Measurements from ENCODE around the gene KLHDC3. TPM values are rescaled to one million over a fixed set of nuclear protein-coding genes. Genes with fewer than 3 reads are reported as not detected.

The KLHDC3 gene
- total and polyA plus RNA-seq, 2 of the 8 experiments (the other 6 are each of a cell fraction or from before 2014, with no cell fraction given): 181 to 203 TPM

DNA sequence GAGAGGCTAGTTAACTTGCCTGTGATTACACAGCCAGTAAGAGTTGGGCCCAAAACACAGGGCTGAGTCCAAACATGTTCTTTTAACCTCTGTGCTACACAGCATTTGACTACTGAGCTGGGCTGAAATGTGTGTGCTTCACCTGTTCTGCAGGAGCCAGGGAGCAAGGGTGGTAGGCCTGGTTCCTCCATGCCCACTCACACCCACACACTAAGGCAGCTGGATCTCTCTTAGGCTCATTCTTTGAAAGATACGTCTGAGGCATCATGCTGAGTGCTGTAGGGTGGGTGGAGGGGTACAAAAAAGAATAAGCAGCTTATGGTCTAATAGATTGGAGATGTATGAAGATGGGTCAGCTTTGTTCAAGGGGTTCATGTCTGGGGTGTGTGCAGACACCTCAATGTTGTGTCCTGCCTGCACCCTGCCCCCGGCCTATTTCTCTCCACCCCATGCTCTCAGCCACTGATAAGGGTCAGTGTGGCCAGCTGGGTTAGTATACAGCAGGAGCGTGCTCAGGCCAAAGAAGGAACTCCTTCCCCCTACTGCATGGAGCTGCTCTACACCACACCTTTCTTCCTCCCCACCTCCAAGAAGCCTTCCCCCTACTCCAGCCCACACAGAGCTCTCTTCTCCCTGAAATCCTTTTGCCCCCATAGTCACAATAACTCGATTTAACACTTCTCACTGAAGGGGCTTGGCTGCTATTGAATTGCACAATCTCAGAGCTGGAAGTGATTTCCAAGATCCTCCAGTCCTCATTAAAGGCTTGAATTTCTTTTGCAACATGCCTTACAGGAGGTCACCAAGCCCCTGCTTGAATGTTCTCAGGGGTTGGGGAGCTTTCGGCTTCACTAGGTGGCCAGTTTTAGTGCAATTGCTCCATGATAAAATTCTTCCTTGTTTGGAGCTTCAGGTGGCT, 26.3 kb upstream of the KLHDC3 start:
- POLR2A ChIA-PET (ENCODE audit: partially characterized antibody): interaction anchor here (0.8 to 4.1 kb wide), 9 partner anchors 9 to 33 kb away, joined by 3 to 25 read pairs (median 5); partner anchors contain the start of gene PEX6
- no peak overlapping the region for H3K23ac ChIP-seq (ENCODE audit: insufficient read length)
- H3K23me2 ChIP-seq (ENCODE audit: low read depth, low read length): peaks cover 4% of the 10 kb centered on the region
- no peak overlapping the region for H2AFZ ChIP-seq (ENCODE audit: low read length)
- peaks cover 0 to 12% of the 10 kb centered on the region in 2 experiments for H4K20me1 ChIP-seq (replicated peaks in 1 of 2; ENCODE audit: control insufficient read depth in 1 of 2, insufficient read depth in 2 of 2, low read length in 2 of 2)
- H3K36me3 ChIP-seq (ENCODE audit: control insufficient read depth in 2 of 4, insufficient read depth in 4 of 4, low read length in 3 of 4): peaks cover 0 to 9% (median 8%) of the 10 kb centered on the region in 4 experiments; a peak in 4 of 8 replicates
- DNase-seq (ENCODE audit: low read depth in 1 of 2, low spot score in 2 of 2) (no peak), FAIRE-seq (no peak)
- H3K4me1 ChIP-seq (replicated peaks in 1 of 4; ENCODE audit: control insufficient read depth in 3 of 4, insufficient read depth in 4 of 4, low read length in 3 of 4): peaks cover 0 to 6% (median 1%) of the 10 kb centered on the region in 4 experiments; a peak in 4 of 7 replicates
- no peak overlapping the region for H3K18ac ChIP-seq (ENCODE audit: extremely low read depth, low read length)
- no peak overlapping the region for H3K14ac ChIP-seq (ENCODE audit: insufficient read length)
- 92% methylated on average over 5 of the region's 5 CpGs; no CpG with 5 or more reads in 1 of the 2 experiments for WGBS, 2 experiments (ENCODE audit: extremely low coverage in 1 of 2, insufficient coverage in 1 of 2, insufficient read length in 1 of 2, insufficient replicate concordance in 2 of 2, low coverage in 1 of 2, low lambda C conversion rate in 2 of 2, missing lambda C conversion rate in 1 of 2)
- no peak overlapping the region for H2BK5ac ChIP-seq (ENCODE audit: low read depth, low read length)
- no peak overlapping the region for H2BK20ac ChIP-seq (ENCODE audit: low read length)
- peaks cover 8 to 15% of the 10 kb centered on the region in 2 experiments; a peak in 2 of 4 replicates for H3K79me2 ChIP-seq (ENCODE audit: control insufficient read depth in 1 of 2, insufficient read depth in 2 of 2, low read length in 2 of 2)
- H2BK12ac ChIP-seq (ENCODE audit: low read depth, low read length): no peak overlapping the region
- H4K91ac ChIP-seq (replicated peaks; ENCODE audit: insufficient read length, low read length): no peak overlapping the region
- CTCF ChIA-PET (ENCODE audit: partially characterized antibody): interaction anchor here (0.5 to 2.9 kb wide), 8 partner anchors 10 to 143 kb away, joined by 3 to 13 read pairs (median 3); partner anchors contain the start of gene KLHDC3
- no peak overlapping the region for H3K4me3 ChIP-seq (ENCODE audit: extremely low read depth in 1 of 4, insufficient read depth in 2 of 4, low read depth in 3 of 4, low read length in 4 of 4)
- no peak overlapping the region for H4K8ac ChIP-seq (ENCODE audit: extremely low read depth, insufficient read depth, low read length)
- H2BK120ac ChIP-seq (replicated peaks; ENCODE audit: low read depth, low read length): no peak overlapping the region
- no peaks in the 10 kb centered on the region for H3K9me3 ChIP-seq (ENCODE audit: insufficient read depth in 2 of 2, low read depth in 1 of 2, low read length in 1 of 2)
- H3K56ac ChIP-seq (replicated peaks; ENCODE audit: insufficient read length, low read depth, low read length): no peak overlapping the region
- H2AK5ac ChIP-seq (ENCODE audit: low read depth, low read length): no peak overlapping the region
- H3K4me2 ChIP-seq (ENCODE audit: insufficient read depth in 1 of 2, low read depth in 2 of 2, low read length in 2 of 2): no peak overlapping the region
- no peak overlapping the region for H4K5ac ChIP-seq (ENCODE audit: insufficient read length, low read depth, low read length)
- H3K9ac ChIP-seq (replicated peaks in 1 of 4; ENCODE audit: extremely low read depth in 1 of 4, low read depth in 3 of 4, low read length in 3 of 4): peak overlapping the region in 1 of 4 experiments; percentile 32; a peak in 1 of 7 replicates
- H3K4ac ChIP-seq (replicated peaks; ENCODE audit: insufficient read length, low read depth, low read length): no peak overlapping the region
- no peaks in the 10 kb centered on the region for H3K27me3 ChIP-seq (replicated peaks in 1 of 4; ENCODE audit: control insufficient read depth in 3 of 4, extremely low read depth in 1 of 4, insufficient read depth in 3 of 4, low read length in 3 of 4)
- peaks cover 8% of the 10 kb centered on the region for H3K79me1 ChIP-seq (ENCODE audit: low read depth, low read length)
- H3K27ac ChIP-seq (ENCODE audit: low read depth, low read length): no peak overlapping the region
- H2BK15ac ChIP-seq (ENCODE audit: low read length): no peak overlapping the region
- TF ChIP-seq, protein P1, sequence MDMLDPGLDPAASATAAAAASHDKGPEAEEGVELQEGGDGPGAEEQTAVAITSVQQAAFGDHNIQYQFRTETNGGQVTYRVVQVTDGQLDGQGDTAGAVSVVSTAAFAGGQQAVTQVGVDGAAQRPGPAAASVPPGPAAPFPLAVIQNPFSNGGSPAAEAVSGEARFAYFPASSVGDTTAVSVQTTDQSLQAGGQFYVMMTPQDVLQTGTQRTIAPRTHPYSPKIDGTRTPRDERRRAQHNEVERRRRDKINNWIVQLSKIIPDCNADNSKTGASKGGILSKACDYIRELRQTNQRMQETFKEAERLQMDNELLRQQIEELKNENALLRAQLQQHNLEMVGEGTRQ (IDR thresholded peaks at IDR 0.05; ENCODE audit: low read length): no peak
- TF ChIP-seq CHD2 (IDR thresholded peaks at IDR 0.05; ENCODE audit: low read length) (no peak), SIX5 (IDR thresholded peaks at IDR 0.05; ENCODE audit: low read depth, low read length) (no peak), EP300 (IDR thresholded peaks at IDR 0.05; ENCODE audit: borderline replicate concordance in 1 of 2, low read depth in 2 of 2, low read length in 2 of 2) (no peak), ASH2L (IDR thresholded peaks at IDR 0.05; ENCODE audit: low read length) (no peak), RAD21 (IDR thresholded peaks at IDR 0.05 in 1 of 2, conservative IDR thresholded peaks at IDR 0.05 in 1 of 2; ENCODE audit: low read depth in 2 of 2, low read length in 2 of 2) (no peak), CBX5 (IDR thresholded peaks at IDR 0.05; ENCODE audit: low read depth, low read length) (no peak), MAFK (IDR thresholded peaks at IDR 0.05; ENCODE audit: low read depth, low read length) (no peak), GABPA (IDR thresholded peaks at IDR 0.05; ENCODE audit: borderline replicate concordance, insufficient read depth, low read length) (no peak), JUN (IDR thresholded peaks at IDR 0.05; ENCODE audit: low read depth, low read length) (no peak)

Measured in H1 (cell line).